ENCODE measurements around the gene MCAT. TPM values are rescaled to one million over a fixed set of nuclear protein-coding genes. Genes with fewer than 3 reads are reported as not detected.

Gene MCAT
- total RNA-seq, 2 experiments from 2014 or later, result 10.9 to 11.6 TPM

GRCh38 chr22:43181321-43182076, 38.3 kb upstream of the MCAT start:
- ATAC-seq, result no peak
- no peaks in the 10 kb centered on the region for H3K27me3 Mint-ChIP-seq (ENCODE audit: low read depth)
- POLR2A ChIA-PET, result no interaction called here
- no peak overlapping the region for H3K4me3 Mint-ChIP-seq
- peaks cover 23% of the 10 kb centered on the region for H3K4me1 Mint-ChIP-seq (ENCODE audit: low read depth)
- DNase-seq, result no peak
- peaks cover 30% of the 10 kb centered on the region for H3K36me3 Mint-ChIP-seq (ENCODE audit: low read depth)
- CTCF ChIA-PET, result no interaction called here
- no peaks in the 10 kb centered on the region for H3K9me3 Mint-ChIP-seq (ENCODE audit: insufficient read depth)
- H3K27ac Mint-ChIP-seq, result no peak overlapping the region

- no peak for DNase-seq
- peaks cover 33% of the 10 kb centered on the region for H3K36me3 Mint-ChIP-seq (ENCODE audit: low read depth)
- H3K27ac Mint-ChIP-seq, result no peak overlapping the region
- H3K27me3 Mint-ChIP-seq (ENCODE audit: low read depth), result no peaks in the 10 kb centered on the region
- H3K4me3 Mint-ChIP-seq, result no peak overlapping the region
- POLR2A ChIA-PET, result no interaction called here
- peaks cover 25% of the 10 kb centered on the region for H3K4me1 Mint-ChIP-seq (ENCODE audit: low read depth)
- no peaks in the 10 kb centered on the region for H3K9me3 Mint-ChIP-seq (ENCODE audit: insufficient read depth)
- CTCF ChIA-PET, result no interaction called here
- ATAC-seq, result no peak
Observed at GRCh38 chr22:43180670-43181069, 37.5 kb upstream of the MCAT start.

- DNase-seq (no peak), ATAC-seq (no peak)
- Mint-ChIP-seq H3K27ac (no peak overlapping the region), H3K4me1 (ENCODE audit: low read depth) (peaks cover 19% of the 10 kb centered on the region), H3K36me3 (ENCODE audit: low read depth) (peaks cover 33% of the 10 kb centered on the region), H3K27me3 (ENCODE audit: low read depth) (no peaks in the 10 kb centered on the region), H3K4me3 (no peak overlapping the region), H3K9me3 (ENCODE audit: insufficient read depth) (no peaks in the 10 kb centered on the region)
- ChIA-PET CTCF (no interaction called here), POLR2A (no interaction called here)
Observed at GRCh38 chr22:43179911-43180195, 36.7 kb upstream of the MCAT start.

GRCh38 chr22:43179146-43179910, 36.1 kb upstream of the MCAT start:
- Mint-ChIP-seq H3K4me1 (ENCODE audit: low read depth) (peaks cover 14% of the 10 kb centered on the region), H3K27ac (no peak overlapping the region), H3K9me3 (ENCODE audit: insufficient read depth) (no peaks in the 10 kb centered on the region), H3K4me3 (no peak overlapping the region), H3K36me3 (ENCODE audit: low read depth) (peaks cover 29% of the 10 kb centered on the region), H3K27me3 (ENCODE audit: low read depth) (no peaks in the 10 kb centered on the region)
- no peak for DNase-seq
- ATAC-seq, result no peak
- ChIA-PET CTCF (no interaction called here), POLR2A (interaction anchor here (0.6 kb wide), 1 partner anchor 32 kb away, joined by 3 read pairs; no protein-coding TSS in a partner anchor)

GRCh38 chr22:43177479-43177878, 34.3 kb upstream of the MCAT start:
- DNase-seq (no peak), ATAC-seq (no peak)
- ChIA-PET CTCF (no interaction called here), POLR2A (no interaction called here)
- H3K9me3 Mint-ChIP-seq (ENCODE audit: insufficient read depth), result no peaks in the 10 kb centered on the region
- H3K36me3 Mint-ChIP-seq (ENCODE audit: low read depth), result peaks cover 35% of the 10 kb centered on the region
- no peak overlapping the region for H3K4me3 Mint-ChIP-seq
- H3K27ac Mint-ChIP-seq, result no peak overlapping the region
- H3K27me3 Mint-ChIP-seq (ENCODE audit: low read depth), result no peaks in the 10 kb centered on the region
- peaks cover 5% of the 10 kb centered on the region for H3K4me1 Mint-ChIP-seq (ENCODE audit: low read depth)

- no peak overlapping the region for H3K27ac Mint-ChIP-seq
- POLR2A ChIA-PET, result no interaction called here
- peaks cover 8% of the 10 kb centered on the region for H3K4me1 Mint-ChIP-seq (ENCODE audit: low read depth)
- no peaks in the 10 kb centered on the region for H3K27me3 Mint-ChIP-seq (ENCODE audit: low read depth)
- peaks cover 37% of the 10 kb centered on the region for H3K36me3 Mint-ChIP-seq (ENCODE audit: low read depth)
- CTCF ChIA-PET, result no interaction called here
- H3K4me3 Mint-ChIP-seq, result no peak overlapping the region
- ATAC-seq, result no peak
- no peaks in the 10 kb centered on the region for H3K9me3 Mint-ChIP-seq (ENCODE audit: insufficient read depth)
- DNase-seq, result no peak
Observed at GRCh38 chr22:43176090-43176489, 32.9 kb upstream of the MCAT start.

GRCh38 chr22:43174941-43175531, 31.8 kb upstream of the MCAT start:
- H3K4me3 Mint-ChIP-seq, result no peak overlapping the region
- no peaks in the 10 kb centered on the region for H3K27me3 Mint-ChIP-seq (ENCODE audit: low read depth)
- H3K27ac Mint-ChIP-seq, result no peak overlapping the region
- ATAC-seq, result no peak
- peaks cover 38% of the 10 kb centered on the region for H3K36me3 Mint-ChIP-seq (ENCODE audit: low read depth)
- H3K4me1 Mint-ChIP-seq (ENCODE audit: low read depth), result peaks cover 15% of the 10 kb centered on the region
- CTCF ChIA-PET, result no interaction called here
- DNase-seq, result no peak
- POLR2A ChIA-PET, result no interaction called here
- H3K9me3 Mint-ChIP-seq (ENCODE audit: insufficient read depth), result no peaks in the 10 kb centered on the region

- H3K27ac Mint-ChIP-seq, result no peak overlapping the region
- peaks cover 15% of the 10 kb centered on the region for H3K4me1 Mint-ChIP-seq (ENCODE audit: low read depth)
- no peak for DNase-seq
- no peak for ATAC-seq
- H3K9me3 Mint-ChIP-seq (ENCODE audit: insufficient read depth), result no peaks in the 10 kb centered on the region
- no peaks in the 10 kb centered on the region for H3K27me3 Mint-ChIP-seq (ENCODE audit: low read depth)
- ChIA-PET POLR2A (no interaction called here), CTCF (no interaction called here)
- H3K36me3 Mint-ChIP-seq (ENCODE audit: low read depth), result peaks cover 33% of the 10 kb centered on the region
- no peak overlapping the region for H3K4me3 Mint-ChIP-seq
Observed at GRCh38 chr22:43173976-43174720, 30.9 kb upstream of the MCAT start.

- H3K27me3 Mint-ChIP-seq (ENCODE audit: low read depth), result no peaks in the 10 kb centered on the region
- H3K36me3 Mint-ChIP-seq (ENCODE audit: low read depth), result peaks cover 30% of the 10 kb centered on the region
- no peak overlapping the region for H3K4me3 Mint-ChIP-seq
- peaks cover 18% of the 10 kb centered on the region for H3K4me1 Mint-ChIP-seq (ENCODE audit: low read depth)
- no peak for DNase-seq
- ChIA-PET CTCF (no interaction called here), POLR2A (no interaction called here)
- ATAC-seq, result no peak
- H3K27ac Mint-ChIP-seq, result no peak overlapping the region
- no peaks in the 10 kb centered on the region for H3K9me3 Mint-ChIP-seq (ENCODE audit: insufficient read depth)
Observed at GRCh38 chr22:43173566-43173965, 30.4 kb upstream of the MCAT start.

- POLR2A ChIA-PET, result no interaction called here
Observed at GRCh38 chr22:43172191-43172590, 29.0 kb upstream of the MCAT start.

GRCh38 chr22:43171607-43172006, 28.4 kb upstream of the MCAT start:
- Mint-ChIP-seq H3K4me3 (no peak overlapping the region), H3K9me3 (ENCODE audit: insufficient read depth) (no peaks in the 10 kb centered on the region), H3K27ac (no peak overlapping the region), H3K27me3 (ENCODE audit: low read depth) (no peaks in the 10 kb centered on the region), H3K36me3 (ENCODE audit: low read depth) (peaks cover 27% of the 10 kb centered on the region), H3K4me1 (ENCODE audit: low read depth) (peaks cover 18% of the 10 kb centered on the region)
- ATAC-seq, result no peak
- ChIA-PET POLR2A (no interaction called here), CTCF (no interaction called here)
- no peak for DNase-seq

More at GRCh38 chr22:43172191-43172590, 29.0 kb upstream of the MCAT start:
- Mint-ChIP-seq H3K9me3 (ENCODE audit: insufficient read depth) (no peaks in the 10 kb centered on the region), H3K27me3 (ENCODE audit: low read depth) (no peaks in the 10 kb centered on the region), H3K4me3 (no peak overlapping the region), H3K36me3 (ENCODE audit: low read depth) (peaks cover 27% of the 10 kb centered on the region), H3K4me1 (ENCODE audit: low read depth) (peaks cover 18% of the 10 kb centered on the region), H3K27ac (no peak overlapping the region)
- DNase-seq (no peak), ATAC-seq (no peak)
- CTCF ChIA-PET, result no interaction called here

- Mint-ChIP-seq H3K9me3 (ENCODE audit: insufficient read depth) (no peaks in the 10 kb centered on the region), H3K27me3 (ENCODE audit: low read depth) (no peaks in the 10 kb centered on the region), H3K36me3 (ENCODE audit: low read depth) (peaks cover 25% of the 10 kb centered on the region), H3K4me1 (ENCODE audit: low read depth) (peaks cover 16% of the 10 kb centered on the region), H3K27ac (peak overlapping the region; percentile 72), H3K4me3 (no peak overlapping the region)
- POLR2A ChIA-PET, result no interaction called here
- CTCF ChIA-PET, result no interaction called here
- no peak for DNase-seq
- no peak for ATAC-seq
Observed at GRCh38 chr22:43171019-43171491, 27.9 kb upstream of the MCAT start.

All from activated CD8-positive, alpha-beta T cell treated with anti-CD3 and anti-CD28 coated beads, Interleukin-2, amount 10 ng/mL, durations not matched to agents 7 days and 5 days (primary cell).